Measurements from ENCODE around the gene PITX2.

Gene PITX2

GRCh38 chr4:110632506-110633357 lies 9.9 kb upstream of the PITX2 start:
- ChIA-PET CTCF (interaction anchor here (2.0 kb wide), 1 partner anchor 650 kb away, joined by 6 read pairs; no protein-coding TSS in a partner anchor), POLR2A (ENCODE audit: low non-redundant PET) (no interaction called here)
- no peak overlapping the region for H3K27ac ChIP-seq
- no peak for DNase-seq (ENCODE audit: low spot score)
- no peak for TF ChIP-seq CTCF (conservative IDR thresholded peaks at IDR 0.05; ENCODE audit: low read depth)

- TF ChIP-seq CTCF (conservative IDR thresholded peaks at IDR 0.05; ENCODE audit: low read depth) = peak; percentile 63
- ChIA-PET CTCF (interaction anchor here (0.6 to 2.0 kb wide), 3 partner anchors 335 to 848 kb away, joined by 4 to 6 read pairs (median 5); no protein-coding TSS in a partner anchor), POLR2A (ENCODE audit: low non-redundant PET) (no interaction called here)
- H3K27ac ChIP-seq = no peak overlapping the region
- peak; percentile 76 for DNase-seq (ENCODE audit: low spot score)
Observed at GRCh38 chr4:110631584-110632505, 9.0 kb upstream of the PITX2 start.

- POLR2A ChIA-PET (ENCODE audit: low non-redundant PET) = no interaction called here
- no peak for DNase-seq (ENCODE audit: low spot score)
- no peak overlapping the region for H3K27ac ChIP-seq
- no peak for TF ChIP-seq CTCF (conservative IDR thresholded peaks at IDR 0.05; ENCODE audit: low read depth)
- CTCF ChIA-PET = interaction anchor here (0.6 to 2.0 kb wide), 3 partner anchors 336 to 849 kb away, joined by 4 to 6 read pairs (median 5); no protein-coding TSS in a partner anchor
Observed at GRCh38 chr4:110630688-110631402, 8.0 kb upstream of the PITX2 start.

GRCh38 chr4:110629780-110630687 lies 7.2 kb upstream of the PITX2 start:
- CTCF ChIA-PET = interaction anchor here (0.6 kb wide), 1 partner anchor 9 kb away, joined by 4 read pairs; no protein-coding TSS in a partner anchor
- TF ChIP-seq CTCF (conservative IDR thresholded peaks at IDR 0.05; ENCODE audit: low read depth) = no peak
- no peak overlapping the region for H3K27ac ChIP-seq
- POLR2A ChIA-PET (ENCODE audit: low non-redundant PET) = no interaction called here
- no peak for DNase-seq (ENCODE audit: low spot score)

- DNase-seq (ENCODE audit: low spot score) = no peak
- no peak overlapping the region for H3K27ac ChIP-seq
- TF ChIP-seq CTCF (conservative IDR thresholded peaks at IDR 0.05; ENCODE audit: low read depth) = no peak
- ChIA-PET POLR2A (ENCODE audit: low non-redundant PET) (no interaction called here), CTCF (interaction anchor here (0.6 kb wide), 1 partner anchor 1327 kb away, joined by 4 read pairs; no protein-coding TSS in a partner anchor)
Observed at GRCh38 chr4:110629214-110629754, 6.4 kb upstream of the PITX2 start.

Data from RWPE1 (cell line).